IPS-15b (cell line): ENCODE measurements around the gene PNPLA7.
"Not testable (repeated sequence)": the region's sequence is repeated elsewhere in the genome, so short reads cannot be mapped to it uniquely, and the experiment has no call there.

Source experiments
- H3K27me3 ChIP-seq: one replicate; pipeline ENCODE4 v1.6.1; 2013; ENCODE audit warnings: low read length; ENCODE audit not compliant: control insufficient read depth, insufficient read depth
- H3K36me3 ChIP-seq: one replicate; pipeline ENCODE4 v1.6.1; 2013; ENCODE audit warnings: low read length; ENCODE audit not compliant: control insufficient read depth, insufficient read depth
- H3K4me1 ChIP-seq: one replicate; pipeline ENCODE4 v1.6.1; 2013; ENCODE audit warnings: mild to moderate bottlenecking, low read length; ENCODE audit not compliant: control insufficient read depth, insufficient read depth
- H3K4me3 ChIP-seq: one replicate; pipeline ENCODE4 v1.5.1; 2013; ENCODE audit warnings: low read depth, low read length
- H3K9ac ChIP-seq: one replicate; pipeline ENCODE4 v1.6.1; 2013; ENCODE audit warnings: low read depth, mild to moderate bottlenecking, low read length
- H3K9me3 ChIP-seq: one replicate; pipeline ENCODE4 v1.6.1; 2013; ENCODE audit warnings: mild to moderate bottlenecking, low read length; ENCODE audit not compliant: control insufficient read depth, insufficient read depth

PNPLA7 gene

DNA sequence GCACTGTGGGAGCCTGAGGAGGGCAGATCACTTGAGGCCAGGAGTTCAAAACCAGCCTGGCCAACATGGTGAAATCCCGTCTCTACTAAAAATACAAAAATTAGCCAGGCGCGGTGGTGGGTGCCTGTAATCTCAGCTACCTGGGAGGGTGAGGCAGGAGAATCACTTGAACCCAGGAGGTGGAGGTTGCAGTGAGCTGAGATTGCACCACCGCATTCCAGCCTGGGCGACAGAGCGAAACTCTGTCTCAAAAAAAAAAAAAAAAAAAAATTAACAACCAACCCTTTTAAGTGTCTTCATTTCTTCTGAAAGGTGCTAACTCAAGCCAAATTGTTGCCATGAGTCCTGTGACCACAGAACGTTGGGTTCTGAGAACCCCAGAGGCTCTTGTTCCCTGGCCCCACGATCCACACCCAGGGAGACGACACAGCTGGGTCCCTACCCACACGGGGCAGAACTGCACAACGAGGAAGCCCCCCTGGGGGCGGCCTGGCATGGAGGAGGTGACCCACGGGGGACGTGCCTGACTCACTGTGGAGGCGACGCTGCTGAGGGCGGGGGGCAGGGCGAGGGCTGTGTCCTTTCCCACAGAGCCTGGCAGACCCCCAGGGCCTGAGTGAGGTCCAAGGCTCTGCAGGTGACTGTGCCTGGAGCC is 139.8 kb downstream of the PNPLA7 start:
- not testable (repeated sequence) for H3K27me3 ChIP-seq, H3K4me3 ChIP-seq, H3K9ac ChIP-seq, H3K4me1 ChIP-seq, H3K36me3 ChIP-seq, H3K9me3 ChIP-seq
